Measurements from ENCODE around the gene SPOCD1. TPM values are rescaled to one million over a fixed set of nuclear protein-coding genes. Genes with fewer than 3 reads are reported as not detected.

Gene SPOCD1
- total RNA-seq, 2 donors from 2014 or later = 0.43 TPM; not detected in 1

DNA sequence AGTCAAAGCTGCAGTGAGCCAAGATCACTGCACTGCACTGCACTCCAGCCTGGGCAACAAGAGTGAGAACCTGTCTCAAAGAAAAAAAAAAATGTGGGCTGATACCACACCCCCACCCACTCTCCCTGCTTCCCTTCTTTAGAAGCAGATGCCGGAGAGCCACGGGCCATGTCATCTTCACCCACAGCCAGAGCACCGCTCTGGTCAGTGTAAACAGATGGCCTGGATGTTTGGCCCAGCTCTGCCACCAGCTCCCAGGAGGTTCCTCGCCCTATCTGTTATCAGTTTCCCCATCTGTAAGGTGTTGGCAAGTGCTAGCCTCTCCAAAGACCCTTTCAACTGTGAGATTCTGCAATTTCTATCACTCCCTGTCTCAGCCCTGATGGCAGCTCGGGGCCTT lies 39.8 kb downstream of the SPOCD1 start:
- DNase-seq (ENCODE audit: low spot score) = no peak
- Histone ChIP-seq H3K4me1 (peaks cover 0 to 16% of the 10 kb centered on the region in 2 donors), H3K4me3 (no peak overlapping the region), H3K27me3 (peaks cover 6 to 10% of the 10 kb centered on the region in 2 donors), H3K27ac (no peak overlapping the region), H3K9me3 (no peaks in the 10 kb centered on the region), H3K36me3 (no peaks in the 10 kb centered on the region)
- no peak for TF ChIP-seq CTCF (IDR thresholded peaks at IDR 0.05)

DNA sequence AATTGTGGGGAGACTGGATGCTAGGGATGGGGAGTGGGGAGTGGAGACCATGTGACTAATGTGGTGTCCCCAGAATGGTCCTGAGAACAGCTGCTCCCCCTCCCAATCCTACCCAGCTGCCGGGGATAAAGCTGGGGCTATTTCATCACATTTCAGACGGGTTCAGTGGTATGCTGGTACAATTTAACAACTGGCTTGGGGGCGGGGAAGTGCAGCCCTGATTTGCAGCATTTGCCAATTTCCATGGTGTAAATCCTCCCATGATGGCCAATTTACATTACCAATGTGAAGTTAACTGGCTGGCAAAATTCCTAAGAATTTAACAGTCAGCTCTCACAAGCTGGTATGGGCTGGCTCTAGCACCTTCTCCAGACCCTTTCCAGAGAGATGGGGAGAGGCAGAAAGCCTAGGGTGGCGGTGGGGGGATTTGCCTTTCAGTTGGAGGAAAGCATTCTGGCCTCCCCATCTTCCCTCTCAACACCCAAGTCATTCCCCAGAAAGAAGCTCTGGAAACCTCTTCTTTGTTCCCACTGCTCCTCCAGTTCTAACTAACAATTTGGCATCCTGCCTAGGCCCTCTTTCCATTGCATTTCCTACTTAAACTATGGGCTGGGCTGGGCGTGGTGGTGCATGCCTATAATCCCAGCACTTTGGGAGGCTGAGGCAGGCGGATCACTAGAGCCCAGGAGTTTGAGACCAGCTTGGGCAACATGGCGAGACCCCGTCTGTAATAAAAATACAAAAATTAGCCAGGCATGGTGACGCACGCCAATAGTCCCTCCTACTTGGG lies 40.4 kb downstream of the SPOCD1 start:
- no peak for TF ChIP-seq CTCF (IDR thresholded peaks at IDR 0.05)
- peaks cover 0 to 16% of the 10 kb centered on the region in 2 donors for H3K4me1 ChIP-seq
- no peak overlapping the region for H3K4me3 ChIP-seq
- DNase-seq (ENCODE audit: low spot score) = no peak
- no peaks in the 10 kb centered on the region for H3K36me3 ChIP-seq
- no peak overlapping the region for H3K27ac ChIP-seq
- peaks cover 6 to 10% of the 10 kb centered on the region in 2 donors for H3K27me3 ChIP-seq
- no peaks in the 10 kb centered on the region for H3K9me3 ChIP-seq

DNA sequence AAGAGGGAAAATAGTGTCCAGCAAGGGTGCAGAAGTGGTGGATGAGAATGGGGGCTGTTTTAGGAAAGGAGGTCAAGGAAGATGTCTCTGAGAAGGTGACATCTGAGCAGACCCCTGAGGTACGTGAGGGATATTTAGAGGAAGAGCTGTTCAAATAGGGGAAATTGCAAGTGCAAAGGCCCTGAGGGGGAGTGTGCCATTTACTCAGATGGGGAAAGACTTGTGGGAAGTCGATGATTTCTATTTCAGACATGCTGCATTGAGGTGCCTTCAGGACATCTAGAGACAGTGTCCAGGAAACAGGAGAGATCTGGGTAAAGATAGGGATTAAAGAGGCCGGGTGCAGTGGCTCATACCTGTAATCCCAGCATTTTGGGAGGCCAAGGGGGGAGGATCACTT lies 41.3 kb downstream of the SPOCD1 start:
- no peak for DNase-seq (ENCODE audit: low spot score)
- H3K4me1 ChIP-seq = peaks cover 0 to 22% of the 10 kb centered on the region in 2 donors
- H3K9me3 ChIP-seq = no peaks in the 10 kb centered on the region
- no peak for TF ChIP-seq CTCF (IDR thresholded peaks at IDR 0.05)
- H3K36me3 ChIP-seq = no peaks in the 10 kb centered on the region
- peaks cover 6 to 10% of the 10 kb centered on the region in 2 donors for H3K27me3 ChIP-seq
- H3K27ac ChIP-seq = no peak overlapping the region
- no peak overlapping the region for H3K4me3 ChIP-seq

- H3K4me3 ChIP-seq = no peak overlapping the region
- H3K4me1 ChIP-seq = peaks cover 0 to 27% of the 10 kb centered on the region in 2 donors
- no peaks in the 10 kb centered on the region for H3K36me3 ChIP-seq
- TF ChIP-seq CTCF (IDR thresholded peaks at IDR 0.05) = no peak
- no peaks in the 10 kb centered on the region for H3K9me3 ChIP-seq
- DNase-seq (ENCODE audit: low spot score) = no peak
- H3K27me3 ChIP-seq = peaks cover 6 to 10% of the 10 kb centered on the region in 2 donors
- H3K27ac ChIP-seq = no peak overlapping the region
Measured at GRCh38 chr1:31773861-31774260, 42.0 kb downstream of the SPOCD1 start.

DNA sequence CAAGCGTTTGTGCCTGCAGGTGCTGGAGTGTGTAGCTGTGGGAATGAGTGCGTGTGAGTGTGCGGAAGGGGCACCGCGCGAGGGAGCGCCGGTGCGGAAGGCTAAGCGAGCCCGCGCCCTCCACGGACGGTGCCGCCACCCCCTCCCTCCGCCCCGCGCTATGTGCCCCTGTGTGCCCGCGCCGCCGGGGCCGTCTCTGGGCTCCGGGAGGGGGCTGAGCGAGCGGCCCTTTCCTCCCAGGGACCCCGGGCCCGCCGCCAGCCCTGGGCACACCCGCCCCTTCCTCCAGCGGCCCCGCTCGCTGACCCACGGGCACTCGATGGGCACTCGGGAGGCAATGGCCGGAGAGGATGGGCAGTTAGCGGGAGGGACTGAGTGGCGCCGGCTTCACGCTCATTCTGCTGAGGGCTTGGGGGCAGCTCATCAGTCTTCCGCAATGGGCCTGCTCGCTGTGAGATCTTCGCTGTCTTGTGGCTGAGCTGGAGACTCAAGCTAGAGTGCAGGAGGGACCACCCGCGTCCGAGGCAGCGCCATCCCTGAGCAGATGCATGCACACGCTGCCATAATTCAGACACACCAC lies 43.1 kb downstream of the SPOCD1 start:
- Histone ChIP-seq H3K27ac (no peak overlapping the region), H3K9me3 (no peaks in the 10 kb centered on the region), H3K27me3 (peaks cover 6 to 10% of the 10 kb centered on the region in 2 donors), H3K4me3 (peak overlapping the region in 1 of 2 donors; percentile 28), H3K4me1 (peaks cover 0 to 27% of the 10 kb centered on the region in 2 donors), H3K36me3 (no peaks in the 10 kb centered on the region)
- no peak for DNase-seq (ENCODE audit: low spot score)
- TF ChIP-seq CTCF (IDR thresholded peaks at IDR 0.05) = no peak

Measured in right atrium auricular region (tissue), 2 donors.